HCT116 (cell line): ENCODE data around the gene CLDN5. TPM values are rescaled to one million over a fixed set of nuclear protein-coding genes. Genes with fewer than 3 reads are reported as not detected.

Experiments
- ATAC-seq: fragments of 200-7000 bp; cut with Tn5 transposase; 2 replicates; pipeline ENCODE4 v1.9.1; 2020; ENCODE audit warnings: mild to moderate bottlenecking, moderate library complexity
- BruUV-seq: library from RNA; stranded (reverse); fragments of 400-500 nt; replicated peaks from 2 replicates; lab custom pipeline; 2021; lab: Mats Ljungman, UMichigan
- CTCF ChIA-PET: fragments of 300-600 bp; sonication (Branson Sonifier 250); formaldehyde crosslinking; loops from one replicate; lab custom pipeline; 2021; ENCODE audit warnings: antibody characterized with exemption; lab: Charles Lee
- POLR2A ChIA-PET: fragments of 300-600, 350-600 bp; sonication (Branson Sonifier 250); formaldehyde crosslinking; loops from one replicate; lab custom pipeline; 2021; ENCODE audit warnings: antibody characterized with exemption; lab: Charles Lee
- RAD21 ChIA-PET, 2 experiments: fragments of 300-600 bp; sonication (Branson Sonifier 250); formaldehyde crosslinking; loops; one replicate each; lab custom pipeline; 2023; ENCODE audit warnings: low total read pairs in 2 of 2; ENCODE audit not compliant: uncharacterized antibody in 2 of 2, unreplicated experiment in 2 of 2, low non-redundant PET in 1 of 2; lab: Charles Lee
- DNase-seq: peaks from one replicate; pipeline ENCODE4 v3.0.0-alpha.2; 2010; ENCODE audit warnings: low read depth, low spot score
- H2AFZ ChIP-seq: fragments of 200-600 bp; shearing (Covaris generic), sonication (generic); 2 replicates; pipeline ENCODE4 v1.6.1; 2017; ENCODE audit warnings: low read depth, mixed run types, mixed read lengths, antibody characterized with exemption, low read length; ENCODE audit not compliant: poor library complexity, severe bottlenecking
- H3K27ac ChIP-seq: 2 replicates; pipeline ENCODE4 v1.5.1; 2012; ENCODE audit warnings: low read depth, low read length
- H3K27me3 ChIP-seq: fragments of 200-600 bp; sonication (generic); 2 replicates; pipeline ENCODE4 v1.6.1; 2016; ENCODE audit warnings: mixed run types, low read length, mixed read lengths; ENCODE audit not compliant: insufficient read depth
- H3K36me3 ChIP-seq, 2 experiments: fragments of 200-500 bp in 1 of 2; fragments of 200-600 bp in 1 of 2; sonication (Bioruptor generic) in 1 of 2; sonication (generic) in 1 of 2; 2 replicates each; pipeline versions ENCODE4 v1.5.1 to v1.6.1; 2014 to 2016; ENCODE audit warnings: low read length in 2 of 2, inconsistent platforms in 1 of 2, mixed read lengths in 1 of 2, mixed run types in 1 of 2; ENCODE audit not compliant: insufficient read depth in 2 of 2, control insufficient read depth in 1 of 2
- H3K4me1 ChIP-seq, 2 experiments: fragments of 200-600 bp in 1 of 2; sonication (generic) in 1 of 2; 2 replicates each; pipeline versions ENCODE4 v1.5.1 to v1.6.1; 2012 to 2017; ENCODE audit warnings: low read length in 2 of 2, inconsistent platforms in 1 of 2, mild to moderate bottlenecking in 1 of 2, mixed read lengths in 1 of 2, mixed run types in 1 of 2, moderate library complexity in 1 of 2; ENCODE audit not compliant: insufficient read depth in 2 of 2, control insufficient read depth in 1 of 2
- H3K4me2 ChIP-seq: fragments of 200-600 bp; sonication (generic); 2 replicates; pipeline ENCODE4 v1.6.1; 2017; ENCODE audit warnings: mixed run types, low read length, mixed read lengths
- H3K4me3 ChIP-seq, 2 experiments: fragments of 200-600 bp in 1 of 2; sonication (generic) in 1 of 2; replicated peaks in 1 of 2; 2 replicates each; pipeline ENCODE4 v1.5.1; 2011 to 2016; ENCODE audit warnings: low read length in 2 of 2, control low read depth in 1 of 2, low read depth in 1 of 2, mild to moderate bottlenecking in 1 of 2, mixed read lengths in 1 of 2, mixed run types in 1 of 2
- H3K79me2 ChIP-seq: fragments of 200-600 bp; sonication (generic); 2 replicates; pipeline ENCODE4 v1.6.1; 2017; ENCODE audit warnings: mild to moderate bottlenecking, mixed run types, low read length, moderate library complexity, mixed read lengths; ENCODE audit not compliant: insufficient read depth
- H3K9ac ChIP-seq: fragments of 200-600 bp; sonication (generic); 2 replicates; pipeline ENCODE4 v1.6.1; 2016; ENCODE audit warnings: low read length, mixed read lengths
- H3K9me2 ChIP-seq: fragments of 200-600 bp; sonication (generic), shearing (Covaris generic); 2 replicates; pipeline ENCODE4 v1.6.1; 2017; ENCODE audit warnings: mixed run types, mild to moderate bottlenecking, moderate library complexity; ENCODE audit not compliant: insufficient read depth
- H3K9me3 ChIP-seq, 2 experiments: fragments of 200-500 bp in 1 of 2; fragments of 200-600 bp in 1 of 2; sonication (Bioruptor generic) in 1 of 2; sonication (generic) in 1 of 2; 2 replicates each; pipeline ENCODE4 v1.6.1; 2014 to 2017; ENCODE audit warnings: low read length in 2 of 2, mixed read lengths in 2 of 2, inconsistent platforms in 1 of 2, low read depth in 1 of 2, mild to moderate bottlenecking in 1 of 2, mixed run types in 1 of 2, moderate library complexity in 1 of 2; ENCODE audit not compliant: control insufficient read depth in 1 of 2, insufficient read depth in 1 of 2
- H4K20me1 ChIP-seq: fragments of 200-600 bp; sonication (generic), shearing (Covaris generic); 2 replicates; pipeline ENCODE4 v1.6.1; 2017; ENCODE audit warnings: mixed run types, mild to moderate bottlenecking, moderate library complexity; ENCODE audit not compliant: insufficient read depth
- EZH2 ChIP-seq: fragments of 200-600 bp; sonication (generic); IDR thresholded peaks from 2 replicates; pipeline ENCODE4 v1.6.1; 2017; ENCODE audit warnings: antibody characterized with exemption, mixed run types
- POLR2A ChIP-seq: IDR thresholded peaks from 2 replicates; pipeline ENCODE4 v1.7.0; 2011; ENCODE audit warnings: borderline replicate concordance; ENCODE audit not compliant: insufficient read depth, insufficient read length; ENCODE audit errors: extremely low read depth
- SRF ChIP-seq: IDR thresholded peaks from 2 replicates; pipeline ENCODE4 v1.6.1; 2012; ENCODE audit warnings: low read depth
- TCF7L2 ChIP-seq: IDR thresholded peaks from 2 replicates; pipeline ENCODE4 v1.7.0; 2011; ENCODE audit warnings: borderline replicate concordance, inconsistent platforms; ENCODE audit not compliant: insufficient read depth, insufficient read length; ENCODE audit errors: extremely low read depth
- ZFX ChIP-seq: fragments of 450-650 bp; IDR thresholded peaks from 2 replicates; pipeline ENCODE4 v1.6.1; 2017
- intact Hi-C: fragments of 100-400 bp; cut with micrococcal nuclease; formaldehyde crosslinking; loops from 2 replicates; pipeline ENCODE4 v1.10.0; 2022
- total RNA-seq: library from RNA; stranded (reverse); gene quantifications from one replicate; pipeline ENCODE4 v1.2.1, GENCODE V29; 2021; ENCODE audit not compliant: unreplicated experiment
- TF ChIP-seq, protein P1 (sequence below), 3 experiments: fragments of 200-600 bp in 1 of 3; sonication (generic) in 1 of 3; IDR thresholded peaks in 2 of 3; conservative IDR thresholded peaks in 1 of 3; 2 replicates each; pipeline ENCODE4 v1.5.1; 2012 to 2017; ENCODE audit warnings: low read depth in 2 of 3, low read length in 2 of 3, antibody characterized with exemption in 1 of 3, borderline replicate concordance in 1 of 3, control low read depth in 1 of 3, mild to moderate bottlenecking in 1 of 3, mixed read lengths in 1 of 3, mixed run types in 1 of 3, moderate library complexity in 1 of 3; ENCODE audit not compliant: insufficient read depth in 1 of 3
- TF ChIP-seq, protein P2 (sequence below): IDR thresholded peaks from 2 replicates; pipeline ENCODE4 v1.6.1; 2012; ENCODE audit warnings: low read depth

The CLDN5 gene
- total RNA-seq, 1 experiment from 2014 or later, result 0.32 TPM

- Histone ChIP-seq H3K36me3 (peaks cover 0 to 17% of the 10 kb centered on the region in 2 experiments; a peak in 1 of 4 replicates), H3K27me3 (no peaks in the 10 kb centered on the region), H3K27ac (no peak overlapping the region), H3K9me3 (no peaks in the 10 kb centered on the region), H3K9me2 (no peaks in the 10 kb centered on the region), H3K79me2 (no peaks in the 10 kb centered on the region), H2AFZ (no peak overlapping the region), H4K20me1 (no peaks in the 10 kb centered on the region), H3K4me2 (no peak overlapping the region), H3K4me1 (no peaks in the 10 kb centered on the region), H3K9ac (no peak overlapping the region), H3K4me3 (no peak overlapping the region)
- POLR2A ChIA-PET, result no interaction called here
- TF ChIP-seq, protein P1, sequence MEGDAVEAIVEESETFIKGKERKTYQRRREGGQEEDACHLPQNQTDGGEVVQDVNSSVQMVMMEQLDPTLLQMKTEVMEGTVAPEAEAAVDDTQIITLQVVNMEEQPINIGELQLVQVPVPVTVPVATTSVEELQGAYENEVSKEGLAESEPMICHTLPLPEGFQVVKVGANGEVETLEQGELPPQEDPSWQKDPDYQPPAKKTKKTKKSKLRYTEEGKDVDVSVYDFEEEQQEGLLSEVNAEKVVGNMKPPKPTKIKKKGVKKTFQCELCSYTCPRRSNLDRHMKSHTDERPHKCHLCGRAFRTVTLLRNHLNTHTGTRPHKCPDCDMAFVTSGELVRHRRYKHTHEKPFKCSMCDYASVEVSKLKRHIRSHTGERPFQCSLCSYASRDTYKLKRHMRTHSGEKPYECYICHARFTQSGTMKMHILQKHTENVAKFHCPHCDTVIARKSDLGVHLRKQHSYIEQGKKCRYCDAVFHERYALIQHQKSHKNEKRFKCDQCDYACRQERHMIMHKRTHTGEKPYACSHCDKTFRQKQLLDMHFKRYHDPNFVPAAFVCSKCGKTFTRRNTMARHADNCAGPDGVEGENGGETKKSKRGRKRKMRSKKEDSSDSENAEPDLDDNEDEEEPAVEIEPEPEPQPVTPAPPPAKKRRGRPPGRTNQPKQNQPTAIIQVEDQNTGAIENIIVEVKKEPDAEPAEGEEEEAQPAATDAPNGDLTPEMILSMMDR (IDR thresholded peaks at IDR 0.05 in 2 of 3, conservative IDR thresholded peaks at IDR 0.05 in 1 of 3; ENCODE audit: borderline replicate concordance in 1 of 3, insufficient read depth in 1 of 3, low read depth in 2 of 3, low read length in 2 of 3), result no peak
- TF ChIP-seq SRF (no peak), POLR2A (no peak), TCF7L2 (no peak), ZFX (no peak), EZH2 (no peak)
- TF ChIP-seq, protein P2, sequence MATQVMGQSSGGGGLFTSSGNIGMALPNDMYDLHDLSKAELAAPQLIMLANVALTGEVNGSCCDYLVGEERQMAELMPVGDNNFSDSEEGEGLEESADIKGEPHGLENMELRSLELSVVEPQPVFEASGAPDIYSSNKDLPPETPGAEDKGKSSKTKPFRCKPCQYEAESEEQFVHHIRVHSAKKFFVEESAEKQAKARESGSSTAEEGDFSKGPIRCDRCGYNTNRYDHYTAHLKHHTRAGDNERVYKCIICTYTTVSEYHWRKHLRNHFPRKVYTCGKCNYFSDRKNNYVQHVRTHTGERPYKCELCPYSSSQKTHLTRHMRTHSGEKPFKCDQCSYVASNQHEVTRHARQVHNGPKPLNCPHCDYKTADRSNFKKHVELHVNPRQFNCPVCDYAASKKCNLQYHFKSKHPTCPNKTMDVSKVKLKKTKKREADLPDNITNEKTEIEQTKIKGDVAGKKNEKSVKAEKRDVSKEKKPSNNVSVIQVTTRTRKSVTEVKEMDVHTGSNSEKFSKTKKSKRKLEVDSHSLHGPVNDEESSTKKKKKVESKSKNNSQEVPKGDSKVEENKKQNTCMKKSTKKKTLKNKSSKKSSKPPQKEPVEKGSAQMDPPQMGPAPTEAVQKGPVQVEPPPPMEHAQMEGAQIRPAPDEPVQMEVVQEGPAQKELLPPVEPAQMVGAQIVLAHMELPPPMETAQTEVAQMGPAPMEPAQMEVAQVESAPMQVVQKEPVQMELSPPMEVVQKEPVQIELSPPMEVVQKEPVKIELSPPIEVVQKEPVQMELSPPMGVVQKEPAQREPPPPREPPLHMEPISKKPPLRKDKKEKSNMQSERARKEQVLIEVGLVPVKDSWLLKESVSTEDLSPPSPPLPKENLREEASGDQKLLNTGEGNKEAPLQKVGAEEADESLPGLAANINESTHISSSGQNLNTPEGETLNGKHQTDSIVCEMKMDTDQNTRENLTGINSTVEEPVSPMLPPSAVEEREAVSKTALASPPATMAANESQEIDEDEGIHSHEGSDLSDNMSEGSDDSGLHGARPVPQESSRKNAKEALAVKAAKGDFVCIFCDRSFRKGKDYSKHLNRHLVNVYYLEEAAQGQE, result no peak
- ATAC-seq (no peak), DNase-seq (no peak)
- no TSS peak for BruUV-seq
- intact Hi-C loops, result no loop called here
- CTCF ChIA-PET, result no interaction called here
- RAD21 ChIA-PET, result no interaction called here
Measured at GRCh38 chr22:19519041-19519926, 4.9 kb downstream of the CLDN5 start.
